Endothelial cell of umbilical vein (primary cell): Measurements from ENCODE around the gene DAB2. TPM values are rescaled to one million over a fixed set of nuclear protein-coding genes. Genes with fewer than 3 reads are reported as not detected.

Source experiments
- BruUV-seq: library from RNA; stranded (reverse); fragments of 400-500 nt; replicated peaks from 2 replicates; lab custom pipeline; 2021; lab: Mats Ljungman, UMichigan
- CTCF ChIA-PET: fragments of 300-600, 350-600 bp; sonication (Branson Sonifier 250); formaldehyde crosslinking; loops from one replicate; lab custom pipeline; 2021; ENCODE audit warnings: antibody characterized with exemption, inconsistent platforms; lab: Charles Lee
- POLR2A ChIA-PET: fragments of 300-600, 350-600 bp; sonication (Branson Sonifier 250); formaldehyde crosslinking; loops from one replicate; lab custom pipeline; 2021; ENCODE audit warnings: antibody characterized with exemption, inconsistent platforms; lab: Charles Lee
- DNase-seq: peaks from one replicate; pipeline ENCODE4 v3.0.0-alpha.2; 2011; ENCODE audit warnings: low read depth, low spot score
- FAIRE-seq: peaks from 2 replicates; lab custom pipeline; 2011; peaks lifted over from hg19 to GRCh38; lab: Jason Lieb, UNC
- H2AFZ ChIP-seq: 2 replicates; pipeline ENCODE4 v1.6.0; 2012; ENCODE audit warnings: low read depth, low read length, control low read depth, inconsistent platforms
- H3K27ac ChIP-seq: 2 replicates; pipeline ENCODE4 v1.5.1; 2011; ENCODE audit warnings: low read depth, mild to moderate bottlenecking, control low read depth, low read length, moderate library complexity; ENCODE audit not compliant: insufficient read depth
- H3K27me3 ChIP-seq, 2 experiments: 2 replicates each; pipeline versions ENCODE4 v1.6.0 to v1.6.1; 2011; ENCODE audit warnings: low read length in 2 of 2, mixed read lengths in 1 of 2; ENCODE audit not compliant: control insufficient read depth in 2 of 2, insufficient read depth in 2 of 2
- H3K36me3 ChIP-seq, 2 experiments: 2 replicates in 1 of 2; 3 replicates in 1 of 2; pipeline ENCODE4 v1.5.1; 2011; ENCODE audit warnings: low read length in 2 of 2, mild to moderate bottlenecking in 1 of 2, moderate library complexity in 1 of 2; ENCODE audit not compliant: control insufficient read depth in 2 of 2, insufficient read depth in 2 of 2; ENCODE audit errors: extremely low read depth in 1 of 2
- H3K4me1 ChIP-seq: 3 replicates; pipeline ENCODE4 v1.5.1; 2011; ENCODE audit warnings: mild to moderate bottlenecking, low read length; ENCODE audit not compliant: control insufficient read depth, insufficient read depth; ENCODE audit errors: extremely low read depth
- H3K4me2 ChIP-seq: 2 replicates; pipeline ENCODE4 v1.6.1; 2011; ENCODE audit warnings: low read length, control low read depth, mixed read lengths; ENCODE audit not compliant: insufficient read depth
- H3K4me3 ChIP-seq, 3 experiments: fragments of 200-600 bp in 1 of 3; sonication (generic), shearing (Covaris generic) in 1 of 3; replicated peaks in 1 of 3; 2 replicates each; pipeline ENCODE4 v1.5.1; 2011 to 2016; ENCODE audit warnings: control low read depth in 3 of 3, low read length in 3 of 3, mild to moderate bottlenecking in 2 of 3, inconsistent platforms in 1 of 3, low read depth in 1 of 3, moderate library complexity in 1 of 3; ENCODE audit not compliant: insufficient read depth in 1 of 3
- H3K79me2 ChIP-seq: 2 replicates; pipeline ENCODE4 v1.6.0; 2012; ENCODE audit warnings: low read length, inconsistent platforms; ENCODE audit not compliant: control insufficient read depth, insufficient read depth
- H3K9ac ChIP-seq: replicated peaks from 2 replicates; pipeline ENCODE3; 2011; ENCODE audit warnings: low read length, control low read depth; ENCODE audit not compliant: insufficient read depth; ENCODE audit errors: extremely low read depth
- H3K9me1 ChIP-seq: replicated peaks from 3 replicates; pipeline ENCODE4 v1.6.0; 2011; ENCODE audit warnings: mild to moderate bottlenecking, low read length; ENCODE audit not compliant: control insufficient read depth, insufficient read depth; ENCODE audit errors: extremely low read depth
- H3K9me3 ChIP-seq: replicated peaks from 2 replicates; pipeline ENCODE4 v1.5.1; 2012; ENCODE audit warnings: low read length, inconsistent platforms; ENCODE audit not compliant: control insufficient read depth, insufficient read depth
- H4K20me1 ChIP-seq: replicated peaks from 2 replicates; pipeline ENCODE3; 2011; ENCODE audit warnings: mild to moderate bottlenecking, low read length; ENCODE audit not compliant: control insufficient read depth, insufficient read depth; ENCODE audit errors: extremely low read depth
- EZH2 ChIP-seq: IDR thresholded peaks from 2 replicates; pipeline ENCODE4 v1.6.1; 2012; ENCODE audit warnings: borderline replicate concordance, low read depth, mild to moderate bottlenecking, moderate library complexity, low read length, inconsistent platforms; ENCODE audit not compliant: severe bottlenecking
- FOS ChIP-seq: IDR thresholded peaks from 2 replicates; pipeline ENCODE4 v1.6.1; 2011; ENCODE audit warnings: mild to moderate bottlenecking, low read length, moderate library complexity, borderline replicate concordance; ENCODE audit not compliant: insufficient read depth
- GATA2 ChIP-seq: IDR thresholded peaks from 2 replicates; pipeline ENCODE4 v1.7.0; 2011; ENCODE audit warnings: low read depth, mild to moderate bottlenecking, moderate library complexity, mixed read lengths, low read length; ENCODE audit not compliant: insufficient read length, insufficient read depth
- JUN ChIP-seq: IDR thresholded peaks from 2 replicates; pipeline ENCODE4 v1.6.1; 2011; ENCODE audit warnings: borderline replicate concordance, low read depth; ENCODE audit not compliant: insufficient read length, insufficient read depth
- POLR2A ChIP-seq: IDR thresholded peaks from 2 replicates; pipeline ENCODE4 v1.6.1; 2012; ENCODE audit warnings: low read depth, mild to moderate bottlenecking, control low read depth, low read length
- dilution Hi-C: fragments of 300-500 bp; cut with MboI; formaldehyde crosslinking; loops from one replicate; pipeline ENCODE4 v1.15.0; 2019; ENCODE audit warnings: low sequenced_read_pairs; ENCODE audit not compliant: extremely low pct_ligation_motif_present
- intact Hi-C: fragments of 100-400 bp; cut with micrococcal nuclease; formaldehyde crosslinking; loops from one replicate; pipeline ENCODE4 v1.10.0; 2022
- polyA plus RNA-seq, 4 experiments: library from polyadenylated mRNA; depleted of rRNA in 3 of 4; stranded (reverse) in 3 of 4; unstranded in 1 of 4; fragments of >200 nt; gene quantifications; 2 replicates each; pipeline versions ENCODE4 v1.2.1 to v1.2.3, GENCODE V29; 2011 to 2012; ENCODE audit warnings: missing spikeins in 1 of 4
- total RNA-seq: library from RNA; stranded (reverse); gene quantifications from 2 replicates; pipeline ENCODE4 v1.2.3, GENCODE V29; 2021
- TF ChIP-seq, protein P1 (sequence below), 2 donors: IDR thresholded peaks; 1 replicate in 1 of 2; 2 replicates in 1 of 2; pipeline ENCODE4 v1.5.1; 2011; ENCODE audit warnings: low read length in 2 of 2, mild to moderate bottlenecking in 2 of 2, moderate library complexity in 2 of 2, control low read depth in 1 of 2, inconsistent platforms in 1 of 2, low read depth in 1 of 2; ENCODE audit not compliant: insufficient read depth in 1 of 2; ENCODE audit errors: extremely low read depth in 1 of 2

DAB2 gene
- total and polyA plus RNA-seq, 2 donors (not counting 3 experiments of a cell fraction or from before 2014, with no cell fraction given), result 168 to 283 TPM

DNA sequence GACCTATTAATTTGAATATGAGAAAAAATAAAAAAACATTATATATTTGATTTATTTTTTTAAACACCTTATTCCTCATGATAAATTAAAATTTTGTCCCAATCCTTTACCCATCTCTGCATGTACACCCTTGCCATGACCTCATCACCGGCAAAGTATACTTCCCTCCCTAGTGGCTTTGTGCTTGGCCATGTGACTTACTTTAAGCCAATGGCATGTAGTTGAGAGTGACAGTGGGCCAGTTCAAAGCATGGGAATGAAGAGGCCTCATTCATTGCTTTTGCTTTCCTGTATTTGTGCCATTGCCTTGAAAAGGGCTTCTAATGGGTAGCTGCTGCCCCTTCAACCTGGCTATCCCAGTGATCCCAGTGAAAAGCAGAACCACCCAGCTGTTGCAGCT is 91.7 kb downstream of the DAB2 start:
- TF ChIP-seq GATA2 (no peak), POLR2A (no peak), JUN (no peak)
- H3K9ac ChIP-seq, result no peak overlapping the region
- dilution Hi-C loops, result no loop called here
- H3K36me3 ChIP-seq, result no peaks in the 10 kb centered on the region
- ChIA-PET POLR2A (no interaction called here), CTCF (no interaction called here)
- FAIRE-seq (no peak), DNase-seq (no peak)
- no peak overlapping the region for H2AFZ ChIP-seq
- H3K27ac ChIP-seq, result no peak overlapping the region
- H3K9me3 ChIP-seq, result no peaks in the 10 kb centered on the region
- intact Hi-C loops, result no loop called here
- H3K4me2 ChIP-seq, result no peak overlapping the region
- H4K20me1 ChIP-seq, result no peaks in the 10 kb centered on the region
- no peaks in the 10 kb centered on the region for H3K4me1 ChIP-seq
- BruUV-seq, result no TSS peak
- no peaks in the 10 kb centered on the region for H3K9me1 ChIP-seq
- no peaks in the 10 kb centered on the region for H3K79me2 ChIP-seq
- no peaks in the 10 kb centered on the region for H3K27me3 ChIP-seq
- H3K4me3 ChIP-seq, result no peak overlapping the region

- ChIA-PET CTCF (no interaction called here), POLR2A (no interaction called here)
- intact Hi-C loops (no loop called here), dilution Hi-C loops (no loop called here)
- Histone ChIP-seq H3K36me3 (no peaks in the 10 kb centered on the region), H3K9me3 (no peaks in the 10 kb centered on the region), H3K27ac (no peak overlapping the region), H3K4me3 (no peak overlapping the region), H3K4me1 (no peaks in the 10 kb centered on the region), H3K27me3 (no peaks in the 10 kb centered on the region), H2AFZ (no peak overlapping the region), H3K79me2 (no peaks in the 10 kb centered on the region), H3K9me1 (no peaks in the 10 kb centered on the region), H3K4me2 (no peak overlapping the region), H4K20me1 (no peaks in the 10 kb centered on the region), H3K9ac (no peak overlapping the region)
- TF ChIP-seq EZH2 (no peak), FOS (no peak), GATA2 (no peak), JUN (no peak)
- TF ChIP-seq, protein P1, sequence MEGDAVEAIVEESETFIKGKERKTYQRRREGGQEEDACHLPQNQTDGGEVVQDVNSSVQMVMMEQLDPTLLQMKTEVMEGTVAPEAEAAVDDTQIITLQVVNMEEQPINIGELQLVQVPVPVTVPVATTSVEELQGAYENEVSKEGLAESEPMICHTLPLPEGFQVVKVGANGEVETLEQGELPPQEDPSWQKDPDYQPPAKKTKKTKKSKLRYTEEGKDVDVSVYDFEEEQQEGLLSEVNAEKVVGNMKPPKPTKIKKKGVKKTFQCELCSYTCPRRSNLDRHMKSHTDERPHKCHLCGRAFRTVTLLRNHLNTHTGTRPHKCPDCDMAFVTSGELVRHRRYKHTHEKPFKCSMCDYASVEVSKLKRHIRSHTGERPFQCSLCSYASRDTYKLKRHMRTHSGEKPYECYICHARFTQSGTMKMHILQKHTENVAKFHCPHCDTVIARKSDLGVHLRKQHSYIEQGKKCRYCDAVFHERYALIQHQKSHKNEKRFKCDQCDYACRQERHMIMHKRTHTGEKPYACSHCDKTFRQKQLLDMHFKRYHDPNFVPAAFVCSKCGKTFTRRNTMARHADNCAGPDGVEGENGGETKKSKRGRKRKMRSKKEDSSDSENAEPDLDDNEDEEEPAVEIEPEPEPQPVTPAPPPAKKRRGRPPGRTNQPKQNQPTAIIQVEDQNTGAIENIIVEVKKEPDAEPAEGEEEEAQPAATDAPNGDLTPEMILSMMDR (IDR thresholded peaks at IDR 0.05; ENCODE audit: extremely low read depth in 1 of 2, insufficient read depth in 1 of 2, low read depth in 1 of 2, low read length in 2 of 2), result no peak
- BruUV-seq, result no TSS peak
- FAIRE-seq (no peak), DNase-seq (no peak)
Observed at GRCh38 chr5:39331861-39332381, 92.9 kb downstream of the DAB2 start.
